Psoas muscle (tissue), 8 donors: Measurements from ENCODE around the gene PLXDC1. TPM values are rescaled to one million over a fixed set of nuclear protein-coding genes. Genes with fewer than 3 reads are reported as not detected.

Experiments used
- ATAC-seq, 4 donors: fragments of 200-7000 bp; cut with Tn5 transposase; one replicate each; pipeline ENCODE4 v1.9.1; 2020; ENCODE audit warnings: moderate library complexity in 3 of 4, mild to moderate bottlenecking in 2 of 4
- DNase-seq, 2 donors: peaks; one replicate each; pipeline ENCODE4 v3.0.0-alpha.2; 2020
- H3K27ac ChIP-seq: fragments of 200-600 bp; one replicate; pipeline ENCODE4 v1.8.0; 2022
- H3K27me3 ChIP-seq, 3 donors: fragments of 200-600 bp in 1 of 3; one replicate each; pipeline versions ENCODE4 v1.6.1 to v1.8.0; 2013 to 2022; ENCODE audit warnings: low read length in 2 of 3, mild to moderate bottlenecking in 2 of 3, moderate library complexity in 1 of 3; ENCODE audit not compliant: insufficient read depth in 3 of 3
- H3K36me3 ChIP-seq, 2 donors: fragments of 200-600 bp in 1 of 2; one replicate each; pipeline versions ENCODE4 v1.6.1 to v1.8.0; 2013 to 2022; ENCODE audit warnings: low read depth in 1 of 2, mild to moderate bottlenecking in 1 of 2, moderate library complexity in 1 of 2; ENCODE audit not compliant: insufficient read depth in 1 of 2
- H3K4me1 ChIP-seq: fragments of 200-600 bp; one replicate; pipeline ENCODE4 v1.8.0; 2022
- H3K4me3 ChIP-seq: fragments of 200-600 bp; one replicate; pipeline ENCODE4 v1.8.0; 2022; ENCODE audit warnings: mild to moderate bottlenecking
- H3K9me3 ChIP-seq: fragments of 200-600 bp; one replicate; pipeline ENCODE4 v1.8.0; 2022
- CTCF ChIP-seq: fragments of 200-600 bp; IDR thresholded peaks from one replicate; pipeline ENCODE4 v1.8.0; 2022; ENCODE audit warnings: antibody characterized with exemption
- WGBS, 3 donors: extraction: QIAGEN DNeasy Blood & Tissue Kit; methylation state at CpG; one replicate each; pipeline versions ENCODE4 v1.1.6 to v1.1.7; 2013; 5-methylcytosine and 5-hydroxymethylcytosine counted together
- intact Hi-C, 2 donors: fragments of 100-400 bp; cut with DNase I; formaldehyde crosslinking; loops; one replicate each; pipeline versions ENCODE4 v1.11.0 to v1.14.2; 2022
- polyA plus RNA-seq, 3 donors: library from polyadenylated mRNA; stranded (reverse); fragments of 200-250 nt; gene quantifications; one replicate each; pipeline ENCODE4 v1.2.3, GENCODE V29; 2013
- total RNA-seq, 4 donors: library from RNA; stranded (reverse); fragmentation: NEBNext Ultra II Directional in 2 of 4; extraction: Animal tissue kit (Norgen Biotek cat#: 25700) in 2 of 4; gene quantifications; one replicate each; pipeline versions ENCODE4 v1.2.1 to v1.2.4, GENCODE V29; 2021 to 2023
- donor health status: healthy with polysubstance abuse.
- donor health status: DM: no; HTN: no; CAD: no; lungs with moderate emphysema.
- donor health status: Bipolar disorder and iron deficiency.
- donor health status: healthy.
- donor health status: DM: yes; HTN: yes; CAD: no.
- donor health status: DM: no; HTN: no; CAD: no.
- donor health status: DM: no; HTN: no; CAD: no.
- donor health status: DM: yes; HTN: yes; CAD: no.

PLXDC1 gene
- total and polyA plus RNA-seq, 7 donors: 2.3 to 9.2 (median 3.2) TPM

- WGBS, 3 donors: 81 to 92% (median 87%) methylated on average over 9 of the region's 9 CpGs
- no peak overlapping the region for H3K27ac ChIP-seq
- no peak overlapping the region for H3K4me3 ChIP-seq
- no peaks in the 10 kb centered on the region for H3K4me1 ChIP-seq
- no peaks in the 10 kb centered on the region for H3K9me3 ChIP-seq
- intact Hi-C loops: no loop called here
- ATAC-seq (no peak), DNase-seq (no peak)
- peaks cover 0 to 5% (median 3%) of the 10 kb centered on the region in 3 donors for H3K27me3 ChIP-seq
- H3K36me3 ChIP-seq: no peaks in the 10 kb centered on the region
- no peak for TF ChIP-seq CTCF
Observed at GRCh38 chr17:39090400-39090799, 61.0 kb downstream of the PLXDC1 start.

DNA sequence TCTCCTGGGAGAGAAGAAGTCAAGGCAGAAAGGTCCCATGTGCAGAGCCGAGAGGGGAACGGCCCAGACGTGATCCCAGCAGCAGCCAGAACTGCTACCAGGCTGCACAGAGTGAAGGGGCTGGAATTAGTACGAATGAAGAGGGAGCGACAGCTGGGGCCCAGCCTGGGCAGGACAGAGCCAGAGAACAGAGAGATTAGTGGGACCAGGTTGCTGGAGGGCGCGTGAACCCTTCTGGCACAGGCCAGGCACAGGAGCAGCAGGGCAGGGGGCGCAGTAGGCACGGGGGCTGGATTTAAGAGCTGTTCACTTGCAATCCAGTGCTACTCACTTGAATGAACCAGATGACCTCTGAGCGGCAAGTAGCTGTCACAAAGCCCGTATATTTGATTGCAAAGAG lies 66.9 kb downstream of the PLXDC1 start:
- no peak for TF ChIP-seq CTCF
- no peak for ATAC-seq
- H3K4me3 ChIP-seq: no peak overlapping the region
- no peaks in the 10 kb centered on the region for H3K27me3 ChIP-seq
- intact Hi-C loops: no loop called here
- WGBS, 3 donors: 53 to 59% (median 56%) methylated on average over 11 of the region's 11 CpGs
- no peak overlapping the region for H3K27ac ChIP-seq
- no peaks in the 10 kb centered on the region for H3K36me3 ChIP-seq
- DNase-seq: no peak
- H3K9me3 ChIP-seq: no peaks in the 10 kb centered on the region
- peaks cover 15% of the 10 kb centered on the region for H3K4me1 ChIP-seq

DNA sequence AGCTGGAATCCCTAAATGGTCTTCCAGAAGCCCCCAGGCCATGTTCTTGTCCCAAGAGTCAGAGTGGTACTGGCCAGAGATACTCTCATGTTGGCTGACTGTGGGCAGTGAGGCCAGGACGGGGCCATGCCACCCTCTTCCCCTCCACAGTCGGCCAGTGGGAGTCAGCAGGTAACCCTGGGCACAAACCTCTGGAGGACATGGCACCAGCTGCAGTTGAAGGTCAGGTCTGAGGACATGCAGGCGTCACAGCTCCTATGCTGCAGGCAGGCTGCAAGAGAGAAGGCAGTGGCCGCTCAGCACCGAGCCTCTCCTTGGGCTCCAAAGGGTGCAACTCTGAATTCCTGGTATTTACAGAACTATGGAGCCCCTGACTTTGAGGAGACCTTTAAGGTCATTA lies 68.2 kb downstream of the PLXDC1 start:
- DNase-seq: no peak
- Histone ChIP-seq H3K4me3 (no peak overlapping the region), H3K9me3 (no peaks in the 10 kb centered on the region), H3K27me3 (no peaks in the 10 kb centered on the region), H3K4me1 (peaks cover 15% of the 10 kb centered on the region), H3K36me3 (no peaks in the 10 kb centered on the region), H3K27ac (peak overlapping the region; percentile 30)
- WGBS, 3 donors: 65 to 75% (median 66%) methylated on average over 5 of the region's 5 CpGs
- no peak for TF ChIP-seq CTCF
- intact Hi-C loops: no loop called here
- ATAC-seq: no peak

DNA sequence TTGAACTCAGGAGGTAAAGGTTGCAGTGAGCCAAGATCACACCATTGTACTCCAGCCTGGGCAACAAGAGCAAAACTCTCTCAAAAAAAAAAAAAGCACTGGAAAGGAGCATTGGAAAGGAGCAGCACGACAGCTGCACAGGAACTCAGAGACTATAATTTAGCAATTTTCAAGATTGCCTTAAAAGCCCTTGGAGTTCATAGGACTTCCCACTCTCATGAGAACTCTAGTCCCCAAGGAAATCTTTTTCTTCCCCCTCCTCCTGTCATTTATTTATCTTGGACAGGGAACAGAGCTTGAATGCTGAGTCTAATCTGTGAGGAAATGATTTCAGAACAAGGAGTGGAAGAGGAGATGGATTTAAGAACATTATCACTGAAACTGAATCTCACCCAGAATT lies 69.0 kb downstream of the PLXDC1 start:
- no peak for TF ChIP-seq CTCF
- Histone ChIP-seq H3K4me3 (no peak overlapping the region), H3K27me3 (no peaks in the 10 kb centered on the region), H3K4me1 (peaks cover 15% of the 10 kb centered on the region), H3K36me3 (no peaks in the 10 kb centered on the region), H3K27ac (no peak overlapping the region), H3K9me3 (no peaks in the 10 kb centered on the region)
- intact Hi-C loops: no loop called here
- no peak for DNase-seq
- WGBS, 3 donors: 31 to 48% (median 43%) methylated on average over 1 of the region's 1 CpG
- peak in 3 of 4 donors; percentile 56 to 75 (median 63) for ATAC-seq

- H3K36me3 ChIP-seq: no peaks in the 10 kb centered on the region
- intact Hi-C loops: no loop called here
- ATAC-seq: no peak
- no peak for DNase-seq
- no peak for TF ChIP-seq CTCF
- H3K27ac ChIP-seq: peak overlapping the region; percentile 15
- H3K9me3 ChIP-seq: no peaks in the 10 kb centered on the region
- no peak overlapping the region for H3K4me3 ChIP-seq
- no peaks in the 10 kb centered on the region for H3K27me3 ChIP-seq
- 77 to 82% (median 79%) methylated on average over 1 of the region's 1 CpG for WGBS, 3 donors
- H3K4me1 ChIP-seq: peaks cover 15% of the 10 kb centered on the region
Observed at GRCh38 chr17:39081851-39082250, 69.6 kb downstream of the PLXDC1 start.
